ENCODE data around the gene MEF2C.
"Not testable (repeated sequence)": the region's sequence is repeated elsewhere in the genome, so short reads cannot be mapped to it uniquely, and the experiment has no call there.

GRCh38 chr5:88798933-88799332 is 84.1 kb downstream of the MEF2C start:
- TF ChIP-seq POLR2AphosphoS5 (IDR thresholded peaks at IDR 0.05; ENCODE audit: low read depth, low read length); SIN3A (IDR thresholded peaks at IDR 0.05; ENCODE audit: borderline replicate concordance, insufficient read depth, low read depth, low read length): not testable (repeated sequence)
- TF ChIP-seq, protein P1, sequence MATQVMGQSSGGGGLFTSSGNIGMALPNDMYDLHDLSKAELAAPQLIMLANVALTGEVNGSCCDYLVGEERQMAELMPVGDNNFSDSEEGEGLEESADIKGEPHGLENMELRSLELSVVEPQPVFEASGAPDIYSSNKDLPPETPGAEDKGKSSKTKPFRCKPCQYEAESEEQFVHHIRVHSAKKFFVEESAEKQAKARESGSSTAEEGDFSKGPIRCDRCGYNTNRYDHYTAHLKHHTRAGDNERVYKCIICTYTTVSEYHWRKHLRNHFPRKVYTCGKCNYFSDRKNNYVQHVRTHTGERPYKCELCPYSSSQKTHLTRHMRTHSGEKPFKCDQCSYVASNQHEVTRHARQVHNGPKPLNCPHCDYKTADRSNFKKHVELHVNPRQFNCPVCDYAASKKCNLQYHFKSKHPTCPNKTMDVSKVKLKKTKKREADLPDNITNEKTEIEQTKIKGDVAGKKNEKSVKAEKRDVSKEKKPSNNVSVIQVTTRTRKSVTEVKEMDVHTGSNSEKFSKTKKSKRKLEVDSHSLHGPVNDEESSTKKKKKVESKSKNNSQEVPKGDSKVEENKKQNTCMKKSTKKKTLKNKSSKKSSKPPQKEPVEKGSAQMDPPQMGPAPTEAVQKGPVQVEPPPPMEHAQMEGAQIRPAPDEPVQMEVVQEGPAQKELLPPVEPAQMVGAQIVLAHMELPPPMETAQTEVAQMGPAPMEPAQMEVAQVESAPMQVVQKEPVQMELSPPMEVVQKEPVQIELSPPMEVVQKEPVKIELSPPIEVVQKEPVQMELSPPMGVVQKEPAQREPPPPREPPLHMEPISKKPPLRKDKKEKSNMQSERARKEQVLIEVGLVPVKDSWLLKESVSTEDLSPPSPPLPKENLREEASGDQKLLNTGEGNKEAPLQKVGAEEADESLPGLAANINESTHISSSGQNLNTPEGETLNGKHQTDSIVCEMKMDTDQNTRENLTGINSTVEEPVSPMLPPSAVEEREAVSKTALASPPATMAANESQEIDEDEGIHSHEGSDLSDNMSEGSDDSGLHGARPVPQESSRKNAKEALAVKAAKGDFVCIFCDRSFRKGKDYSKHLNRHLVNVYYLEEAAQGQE (IDR thresholded peaks at IDR 0.05; ENCODE audit: insufficient read depth in 1 of 2, low read depth in 2 of 2, low read length in 1 of 2): not testable (repeated sequence)
- TF ChIP-seq, protein P2, sequence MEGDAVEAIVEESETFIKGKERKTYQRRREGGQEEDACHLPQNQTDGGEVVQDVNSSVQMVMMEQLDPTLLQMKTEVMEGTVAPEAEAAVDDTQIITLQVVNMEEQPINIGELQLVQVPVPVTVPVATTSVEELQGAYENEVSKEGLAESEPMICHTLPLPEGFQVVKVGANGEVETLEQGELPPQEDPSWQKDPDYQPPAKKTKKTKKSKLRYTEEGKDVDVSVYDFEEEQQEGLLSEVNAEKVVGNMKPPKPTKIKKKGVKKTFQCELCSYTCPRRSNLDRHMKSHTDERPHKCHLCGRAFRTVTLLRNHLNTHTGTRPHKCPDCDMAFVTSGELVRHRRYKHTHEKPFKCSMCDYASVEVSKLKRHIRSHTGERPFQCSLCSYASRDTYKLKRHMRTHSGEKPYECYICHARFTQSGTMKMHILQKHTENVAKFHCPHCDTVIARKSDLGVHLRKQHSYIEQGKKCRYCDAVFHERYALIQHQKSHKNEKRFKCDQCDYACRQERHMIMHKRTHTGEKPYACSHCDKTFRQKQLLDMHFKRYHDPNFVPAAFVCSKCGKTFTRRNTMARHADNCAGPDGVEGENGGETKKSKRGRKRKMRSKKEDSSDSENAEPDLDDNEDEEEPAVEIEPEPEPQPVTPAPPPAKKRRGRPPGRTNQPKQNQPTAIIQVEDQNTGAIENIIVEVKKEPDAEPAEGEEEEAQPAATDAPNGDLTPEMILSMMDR (IDR thresholded peaks at IDR 0.05): not testable (repeated sequence)
